Measurements from ENCODE around the gene FGFR4. TPM values are rescaled to one million over a fixed set of nuclear protein-coding genes. Genes with fewer than 3 reads are reported as not detected.
A peak's percentile ranks its signal among the peaks of the same experiment; 100 is the strongest.

The FGFR4 gene
- total RNA-seq, 1 experiment from 2014 or later = 24.6 TPM

DNA sequence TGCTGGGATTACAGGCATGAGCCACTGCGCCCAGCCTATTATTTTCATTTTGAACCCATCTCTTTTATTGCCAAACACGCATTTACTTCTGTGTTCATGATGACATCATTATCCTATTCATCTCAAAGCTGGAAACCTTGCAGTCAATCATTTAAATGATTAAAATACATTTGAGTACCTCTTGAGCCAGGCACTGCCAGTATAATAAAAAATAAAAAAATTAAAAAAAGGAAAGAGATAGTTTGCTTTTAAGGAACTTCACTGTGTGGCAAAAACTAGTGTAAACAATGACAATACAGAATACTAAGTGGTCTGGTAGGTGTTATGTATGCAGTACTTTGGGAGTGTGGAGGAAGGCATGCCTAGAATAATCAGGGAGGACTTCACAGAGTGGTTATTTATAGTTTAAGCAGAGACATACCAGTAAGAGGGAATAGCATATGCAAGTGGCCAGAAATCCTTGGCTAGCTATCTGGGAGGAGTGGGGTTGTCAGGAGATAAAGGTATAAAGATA is 55.4 kb downstream of the FGFR4 start:
- Histone ChIP-seq H3K27ac (ENCODE audit: low read length) (no peak overlapping the region), H3K9me3 (ENCODE audit: low read length) (no peaks in the 10 kb centered on the region), H2AFZ (ENCODE audit: low read length) (no peak overlapping the region), H3K9me2 (replicated peaks; ENCODE audit: low read length) (no peaks in the 10 kb centered on the region), H3F3A (ENCODE audit: low read length, unreplicated experiment) (no peaks in the 10 kb centered on the region), H3K79me2 (ENCODE audit: low read length) (peaks cover 90% of the 10 kb centered on the region), H4K20me1 (ENCODE audit: low read length) (peaks cover 7% of the 10 kb centered on the region), H3K9ac (ENCODE audit: low read length) (no peak overlapping the region), H3K4me1 (ENCODE audit: insufficient read depth, low read length) (peaks cover 9% of the 10 kb centered on the region), H3K36me3 (ENCODE audit: low read depth, low read length) (peaks cover 27% of the 10 kb centered on the region), H3K4me2 (ENCODE audit: low read length) (no peak overlapping the region), H3K4me3 (ENCODE audit: low read length) (no peak overlapping the region), H3K27me3 (ENCODE audit: low read length) (no peaks in the 10 kb centered on the region)
- BruUV-seq (replicated peaks) = no TSS peak
- ChIA-PET CTCF (no interaction called here), POLR2A (ENCODE audit: unreplicated experiment) (no interaction called here)
- no peak for DNase-seq
- TF ChIP-seq EZH2 (IDR thresholded peaks at IDR 0.05; ENCODE audit: low read length, unreplicated experiment) (no peak), EZH2phosphoT487 (IDR thresholded peaks at IDR 0.05; ENCODE audit: borderline replicate concordance, low read length) (no peak)
- TF ChIP-seq, protein P1, sequence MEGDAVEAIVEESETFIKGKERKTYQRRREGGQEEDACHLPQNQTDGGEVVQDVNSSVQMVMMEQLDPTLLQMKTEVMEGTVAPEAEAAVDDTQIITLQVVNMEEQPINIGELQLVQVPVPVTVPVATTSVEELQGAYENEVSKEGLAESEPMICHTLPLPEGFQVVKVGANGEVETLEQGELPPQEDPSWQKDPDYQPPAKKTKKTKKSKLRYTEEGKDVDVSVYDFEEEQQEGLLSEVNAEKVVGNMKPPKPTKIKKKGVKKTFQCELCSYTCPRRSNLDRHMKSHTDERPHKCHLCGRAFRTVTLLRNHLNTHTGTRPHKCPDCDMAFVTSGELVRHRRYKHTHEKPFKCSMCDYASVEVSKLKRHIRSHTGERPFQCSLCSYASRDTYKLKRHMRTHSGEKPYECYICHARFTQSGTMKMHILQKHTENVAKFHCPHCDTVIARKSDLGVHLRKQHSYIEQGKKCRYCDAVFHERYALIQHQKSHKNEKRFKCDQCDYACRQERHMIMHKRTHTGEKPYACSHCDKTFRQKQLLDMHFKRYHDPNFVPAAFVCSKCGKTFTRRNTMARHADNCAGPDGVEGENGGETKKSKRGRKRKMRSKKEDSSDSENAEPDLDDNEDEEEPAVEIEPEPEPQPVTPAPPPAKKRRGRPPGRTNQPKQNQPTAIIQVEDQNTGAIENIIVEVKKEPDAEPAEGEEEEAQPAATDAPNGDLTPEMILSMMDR (conservative IDR thresholded peaks at IDR 0.05; ENCODE audit: low read depth, low read length) = no peak
- no peak for ATAC-seq
- intact Hi-C loops (cut with micrococcal nuclease) = loop anchor here (5.0 kb wide), 1 partner anchor 110 kb away; no protein-coding TSS in a partner anchor

DNA sequence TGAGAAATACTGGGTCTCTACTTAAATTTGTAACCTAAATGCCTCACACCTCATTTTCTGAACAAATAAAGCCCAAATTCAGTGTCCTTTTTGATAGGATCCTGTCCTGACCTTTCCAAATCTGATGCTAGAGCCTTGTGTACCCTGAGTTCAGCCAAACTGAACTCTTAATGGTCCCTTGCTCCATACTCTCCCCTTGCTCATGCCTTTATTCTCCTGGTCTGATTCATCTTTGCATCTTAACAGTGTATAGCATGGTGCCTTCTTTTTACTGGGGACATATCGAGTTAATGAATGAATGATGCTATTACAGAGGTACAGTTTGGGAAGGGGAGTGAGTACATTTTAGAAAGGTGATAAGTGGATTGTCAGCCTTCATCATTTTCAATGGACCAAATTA is 56.1 kb downstream of the FGFR4 start:
- H4K20me1 ChIP-seq (ENCODE audit: low read length) = peaks cover 7% of the 10 kb centered on the region; the same call in 1 of the 2 replicates
- no TSS peak for BruUV-seq (replicated peaks)
- no peak for ATAC-seq
- no peaks in the 10 kb centered on the region for H3K9me2 ChIP-seq (replicated peaks; ENCODE audit: low read length)
- H3K27me3 ChIP-seq (ENCODE audit: low read length) = no peaks in the 10 kb centered on the region
- H3K9me3 ChIP-seq (ENCODE audit: low read length) = no peaks in the 10 kb centered on the region
- CTCF ChIA-PET = no interaction called here
- H3K79me2 ChIP-seq (ENCODE audit: low read length) = peaks cover 89% of the 10 kb centered on the region
- H3K4me2 ChIP-seq (ENCODE audit: low read length) = no peak overlapping the region
- intact Hi-C loops (cut with micrococcal nuclease) = loop anchor here (5.0 kb wide), 1 partner anchor 110 kb away; no protein-coding TSS in a partner anchor
- no peak overlapping the region for H2AFZ ChIP-seq (ENCODE audit: low read length)
- H3K27ac ChIP-seq (ENCODE audit: low read length) = no peak overlapping the region
- POLR2A ChIA-PET (ENCODE audit: unreplicated experiment) = no interaction called here
- H3K4me1 ChIP-seq (ENCODE audit: insufficient read depth, low read length) = peaks cover 6% of the 10 kb centered on the region; the same call in 1 of the 2 replicates
- no peak overlapping the region for H3K4me3 ChIP-seq (ENCODE audit: low read length)
- peaks cover 24% of the 10 kb centered on the region for H3K36me3 ChIP-seq (ENCODE audit: low read depth, low read length)
- DNase-seq = no peak
- no peak overlapping the region for H3K9ac ChIP-seq (ENCODE audit: low read length)
- no peaks in the 10 kb centered on the region for H3F3A ChIP-seq (ENCODE audit: low read length, unreplicated experiment)
- TF ChIP-seq EZH2phosphoT487 (IDR thresholded peaks at IDR 0.05; ENCODE audit: borderline replicate concordance, low read length) (no peak), EZH2 (IDR thresholded peaks at IDR 0.05; ENCODE audit: low read length, unreplicated experiment) (no peak)
- TF ChIP-seq, protein P1 (conservative IDR thresholded peaks at IDR 0.05; ENCODE audit: low read depth, low read length) = no peak

DNA sequence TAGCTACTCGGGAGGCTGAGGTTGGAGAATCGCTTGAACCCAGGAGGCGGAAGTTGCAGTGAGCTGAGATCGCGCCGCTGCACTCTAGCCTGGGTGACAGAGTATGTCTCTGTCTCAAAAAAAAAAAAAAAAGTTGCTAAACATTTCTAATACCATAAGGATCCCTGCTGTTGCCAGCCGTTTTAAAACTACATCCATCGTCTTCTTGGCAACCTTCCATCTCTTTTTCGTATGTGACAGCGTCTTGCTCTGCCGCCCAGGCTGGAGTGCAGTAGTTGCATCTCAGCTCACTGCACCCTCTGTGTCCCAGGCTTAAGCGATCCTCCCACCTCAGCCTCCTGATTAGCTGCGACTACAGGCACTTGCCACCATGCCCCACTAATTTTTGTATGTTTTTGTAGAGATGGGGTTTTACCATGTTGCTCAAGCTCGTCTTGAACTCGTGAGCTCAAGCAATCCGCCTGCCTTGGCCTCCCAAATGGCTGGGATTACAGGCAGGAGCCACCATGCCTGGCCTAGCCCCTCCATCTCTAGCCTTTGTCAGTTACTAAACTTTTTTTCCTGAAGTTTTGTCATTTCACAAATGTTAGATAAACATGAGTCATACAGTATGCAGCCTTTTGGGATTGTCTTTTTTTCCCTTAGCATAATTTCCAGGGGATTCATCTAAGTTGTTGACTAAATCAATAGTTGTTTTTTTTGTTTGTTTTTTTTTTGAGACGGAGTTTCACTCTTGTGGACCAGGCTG is 60.4 kb downstream of the FGFR4 start:
- no peak overlapping the region for H3K4me3 ChIP-seq (ENCODE audit: low read length)
- no peak for TF ChIP-seq EZH2 (IDR thresholded peaks at IDR 0.05; ENCODE audit: low read length, unreplicated experiment)
- TF ChIP-seq EZH2phosphoT487 (IDR thresholded peaks at IDR 0.05; ENCODE audit: borderline replicate concordance, low read length) = no peak
- TF ChIP-seq, protein P1 (conservative IDR thresholded peaks at IDR 0.05; ENCODE audit: low read depth, low read length) = no peak
- H3K4me2 ChIP-seq (ENCODE audit: low read length) = no peak overlapping the region
- BruUV-seq (replicated peaks) = no TSS peak
- POLR2A ChIA-PET (ENCODE audit: unreplicated experiment) = no interaction called here
- H2AFZ ChIP-seq (ENCODE audit: low read length) = no peak overlapping the region
- no peaks in the 10 kb centered on the region for H4K20me1 ChIP-seq (ENCODE audit: low read length)
- no peak overlapping the region for H3K27ac ChIP-seq (ENCODE audit: low read length)
- CTCF ChIA-PET = no interaction called here
- peaks cover 40% of the 10 kb centered on the region for H3K36me3 ChIP-seq (ENCODE audit: low read depth, low read length)
- no peak overlapping the region for H3K9ac ChIP-seq (ENCODE audit: low read length)
- H3K9me2 ChIP-seq (replicated peaks; ENCODE audit: low read length) = no peaks in the 10 kb centered on the region
- ATAC-seq = peak; percentile 75
- peaks cover 69% of the 10 kb centered on the region for H3K79me2 ChIP-seq (ENCODE audit: low read length)
- no peaks in the 10 kb centered on the region for H3K27me3 ChIP-seq (ENCODE audit: low read length)
- peaks cover 6% of the 10 kb centered on the region; the same call in 1 of the 2 replicates for H3K4me1 ChIP-seq (ENCODE audit: insufficient read depth, low read length)
- H3K9me3 ChIP-seq (ENCODE audit: low read length) = no peaks in the 10 kb centered on the region
- intact Hi-C loops (cut with micrococcal nuclease) = no loop called here
- H3F3A ChIP-seq (ENCODE audit: low read length, unreplicated experiment) = no peaks in the 10 kb centered on the region
- peak; percentile 44 for DNase-seq
